Measurements from ENCODE around the gene SCNN1B. TPM values are rescaled to one million over a fixed set of nuclear protein-coding genes. Genes with fewer than 3 reads are reported as not detected.
"Not testable (repeated sequence)": the region's sequence is repeated elsewhere in the genome, so short reads cannot be mapped to it uniquely, and the experiment has no call there.

SCNN1B gene
- polyA plus RNA-seq, 1 donor from 2014 or later, result not detected

GRCh38 chr16:23365602-23366240 lies 63.6 kb downstream of the SCNN1B start:
- H3K9ac ChIP-seq (ENCODE audit: low read length), result no peak overlapping the region
- H3K27me3 ChIP-seq (ENCODE audit: insufficient read depth, low read depth, low read length), result no peaks in the 10 kb centered on the region
- H3K27ac ChIP-seq (ENCODE audit: low read length), result no peak overlapping the region
- TF ChIP-seq EZH2 (IDR thresholded peaks at IDR 0.05; ENCODE audit: borderline replicate concordance, insufficient read depth, low read length, poor library complexity, severe bottlenecking) (no peak), EP300 (conservative IDR thresholded peaks at IDR 0.05; ENCODE audit: poor library complexity, severe bottlenecking) (no peak), TAF1 (IDR thresholded peaks at IDR 0.05; ENCODE audit: low read depth) (no peak), CTCF (IDR thresholded peaks at IDR 0.05; ENCODE audit: poor library complexity, severe bottlenecking) (no peak), MXI1 (conservative IDR thresholded peaks at IDR 0.05; ENCODE audit: poor library complexity, severe bottlenecking) (no peak), POLR2AphosphoS5 (IDR thresholded peaks at IDR 0.05) (no peak), RAD21 (conservative IDR thresholded peaks at IDR 0.05) (no peak), REST (IDR thresholded peaks at IDR 0.05; ENCODE audit: borderline replicate concordance) (no peak), SMC3 (conservative IDR thresholded peaks at IDR 0.05; ENCODE audit: poor library complexity) (no peak)
- no peaks in the 10 kb centered on the region for H3F3A ChIP-seq (ENCODE audit: insufficient read depth, low read length, poor library complexity, severe bottlenecking)
- H4K20me1 ChIP-seq (ENCODE audit: insufficient read depth), result no peaks in the 10 kb centered on the region
- no peaks in the 10 kb centered on the region for H3K79me2 ChIP-seq (replicated peaks; ENCODE audit: insufficient read depth, low read length)
- H3K9me2 ChIP-seq (ENCODE audit: insufficient read depth, low read length), result no peaks in the 10 kb centered on the region
- H3K36me3 ChIP-seq (ENCODE audit: insufficient read depth, low read length), result no peaks in the 10 kb centered on the region
- H3K4me3 ChIP-seq (ENCODE audit: low read length), result no peak overlapping the region
- no peaks in the 10 kb centered on the region for H3K9me3 ChIP-seq (ENCODE audit: low read length)
- H3K4me2 ChIP-seq (ENCODE audit: low read length), result no peak overlapping the region
- no peak overlapping the region for H2AFZ ChIP-seq (ENCODE audit: low read depth, low read length)

GRCh38 chr16:23366341-23366740 lies 64.2 kb downstream of the SCNN1B start:
- H3K4me3 ChIP-seq (ENCODE audit: low read length), result not testable (repeated sequence)

GRCh38 chr16:23367564-23367963 lies 65.5 kb downstream of the SCNN1B start:
- Histone ChIP-seq H3K4me2 (ENCODE audit: low read length) (no peak overlapping the region), H3K9me2 (ENCODE audit: insufficient read depth, low read length) (no peaks in the 10 kb centered on the region), H3K27ac (ENCODE audit: low read length) (no peak overlapping the region), H3K9me3 (ENCODE audit: low read length) (no peaks in the 10 kb centered on the region), H3K36me3 (ENCODE audit: insufficient read depth, low read length) (no peaks in the 10 kb centered on the region), H3K9ac (ENCODE audit: low read length) (no peak overlapping the region), H3K4me3 (ENCODE audit: low read length) (no peak overlapping the region), H4K20me1 (ENCODE audit: insufficient read depth) (no peaks in the 10 kb centered on the region), H3F3A (ENCODE audit: insufficient read depth, low read length, poor library complexity, severe bottlenecking) (no peaks in the 10 kb centered on the region), H2AFZ (ENCODE audit: low read depth, low read length) (no peak overlapping the region), H3K79me2 (replicated peaks; ENCODE audit: insufficient read depth, low read length) (no peaks in the 10 kb centered on the region), H3K27me3 (ENCODE audit: insufficient read depth, low read depth, low read length) (no peaks in the 10 kb centered on the region)
- no peak for TF ChIP-seq TAF1 (IDR thresholded peaks at IDR 0.05; ENCODE audit: low read depth)
- no peak for TF ChIP-seq EZH2 (IDR thresholded peaks at IDR 0.05; ENCODE audit: borderline replicate concordance, insufficient read depth, low read length, poor library complexity, severe bottlenecking)
- TF ChIP-seq REST (IDR thresholded peaks at IDR 0.05; ENCODE audit: borderline replicate concordance), result no peak
- TF ChIP-seq CTCF (IDR thresholded peaks at IDR 0.05; ENCODE audit: poor library complexity, severe bottlenecking), result no peak
- no peak for TF ChIP-seq EP300 (conservative IDR thresholded peaks at IDR 0.05; ENCODE audit: poor library complexity, severe bottlenecking)
- no peak for TF ChIP-seq RAD21 (conservative IDR thresholded peaks at IDR 0.05)
- no peak for TF ChIP-seq POLR2AphosphoS5 (IDR thresholded peaks at IDR 0.05)
- no peak for TF ChIP-seq MXI1 (conservative IDR thresholded peaks at IDR 0.05; ENCODE audit: poor library complexity, severe bottlenecking)
- no peak for TF ChIP-seq SMC3 (conservative IDR thresholded peaks at IDR 0.05; ENCODE audit: poor library complexity)

More at GRCh38 chr16:23366341-23366740, 64.2 kb downstream of the SCNN1B start:
- not testable (repeated sequence) for H3F3A ChIP-seq (ENCODE audit: insufficient read depth, low read length, poor library complexity, severe bottlenecking); H3K36me3 ChIP-seq (ENCODE audit: insufficient read depth, low read length); H3K79me2 ChIP-seq (replicated peaks; ENCODE audit: insufficient read depth, low read length); H3K9me3 ChIP-seq (ENCODE audit: low read length); H2AFZ ChIP-seq (ENCODE audit: low read depth, low read length); H4K20me1 ChIP-seq (ENCODE audit: insufficient read depth); H3K9me2 ChIP-seq (ENCODE audit: insufficient read depth, low read length); H3K27me3 ChIP-seq (ENCODE audit: insufficient read depth, low read depth, low read length); H3K27ac ChIP-seq (ENCODE audit: low read length); H3K9ac ChIP-seq (ENCODE audit: low read length); H3K4me2 ChIP-seq (ENCODE audit: low read length)
